Lung (tissue), 12 donors: ENCODE results near the gene CFAP20. TPM values are rescaled to one million over a fixed set of nuclear protein-coding genes. Genes with fewer than 3 reads are reported as not detected.

ENCODE experiments used
- ATAC-seq: fragments of 200-7000 bp; cut with Tn5 transposase; one replicate; pipeline ENCODE4 v1.9.1; 2020; ENCODE audit warnings: moderate number of reproducible peaks; ENCODE audit not compliant: insufficient read depth, low FRiP score
- DNase-seq, 3 donors: peaks; one replicate each; pipeline ENCODE4 v3.0.0-alpha.2; 2013 to 2017
- H3K27ac ChIP-seq, 2 donors: one replicate each; pipeline ENCODE4 v1.5.1; 2013; ENCODE audit warnings: mild to moderate bottlenecking in 2 of 2, moderate library complexity in 2 of 2, control low read depth in 1 of 2, inconsistent platforms in 1 of 2, low read depth in 1 of 2, low read length in 1 of 2
- H3K27me3 ChIP-seq, 3 donors: one replicate each; pipeline ENCODE4 v1.5.1; 2013; ENCODE audit warnings: low read length in 2 of 3; ENCODE audit not compliant: control insufficient read depth in 3 of 3, insufficient read depth in 3 of 3
- H3K36me3 ChIP-seq, 4 donors: one replicate each; pipeline ENCODE4 v1.5.1; 2013; ENCODE audit warnings: low read length in 4 of 4, mild to moderate bottlenecking in 1 of 4, moderate library complexity in 1 of 4; ENCODE audit not compliant: control insufficient read depth in 4 of 4, insufficient read depth in 4 of 4
- H3K4me1 ChIP-seq, 5 donors: one replicate each; pipeline ENCODE4 v1.5.1; 2013; ENCODE audit warnings: low read length in 5 of 5, mild to moderate bottlenecking in 2 of 5, moderate library complexity in 1 of 5; ENCODE audit not compliant: control insufficient read depth in 5 of 5, insufficient read depth in 5 of 5
- H3K4me3 ChIP-seq: one replicate; pipeline ENCODE4 v1.5.1; 2013; ENCODE audit warnings: mild to moderate bottlenecking, control low read depth, moderate library complexity
- H3K9ac ChIP-seq, 2 donors: one replicate each; pipeline ENCODE4 v1.5.1; 2013; ENCODE audit warnings: low read length in 2 of 2, control low read depth in 1 of 2; ENCODE audit not compliant: insufficient read depth in 1 of 2
- H3K9me3 ChIP-seq, 4 donors: one replicate each; pipeline ENCODE4 v1.5.1; 2013; ENCODE audit warnings: low read length in 3 of 4, mild to moderate bottlenecking in 1 of 4, moderate library complexity in 1 of 4; ENCODE audit not compliant: control insufficient read depth in 4 of 4, insufficient read depth in 3 of 4
- CTCF ChIP-seq: IDR thresholded peaks from 2 replicates; pipeline ENCODE4 v1.5.1; 2012; ENCODE audit warnings: mild to moderate bottlenecking; ENCODE audit errors: control extremely low read depth, extremely low read depth
- WGBS, 2 donors: extraction: QIAGEN DNeasy Blood & Tissue Kit; methylation state at CpG; one replicate each; pipeline ENCODE4 v1.1.7; 2013; 5-methylcytosine and 5-hydroxymethylcytosine counted together
- polyA plus RNA-seq, 2 donors: library from polyadenylated mRNA; stranded (reverse); fragments of 200-250 nt; gene quantifications; one replicate each; pipeline ENCODE4 v1.2.1, GENCODE V29; 2013
- total RNA-seq, 2 donors: library from RNA; depleted of rRNA in 1 of 2; stranded (reverse); fragments of >200 nt in 1 of 2; gene quantifications; one replicate each; pipeline ENCODE4 v1.2.1, GENCODE V29; 2014 to 2021
- donor health status: control.
- donor health status: control.
- donor health status: Bipolar disorder and iron deficiency.
- donor health status: healthy.
- donor health status: DM: yes; HTN: yes; CAD: no.

CFAP20 gene
- total and polyA plus RNA-seq, 4 donors = 20.6 to 86.3 (median 34.7) TPM

- H3K9ac ChIP-seq = no peak overlapping the region
- H3K4me1 ChIP-seq = peaks cover 0 to 4% (median 0%) of the 10 kb centered on the region in 5 donors
- H3K36me3 ChIP-seq = no peaks in the 10 kb centered on the region
- no peak for ATAC-seq
- H3K27me3 ChIP-seq = no peaks in the 10 kb centered on the region
- 89 to 91% methylated on average over 19 of the region's 19 CpGs for WGBS, 2 donors
- no peak for TF ChIP-seq CTCF
- peaks cover 0 to 3% (median 0%) of the 10 kb centered on the region in 4 donors for H3K9me3 ChIP-seq
- no peak overlapping the region for H3K4me3 ChIP-seq
- no peak for DNase-seq
- no peak overlapping the region for H3K27ac ChIP-seq
Observed at GRCh38 chr16:58086381-58087208, 42.6 kb downstream of the CFAP20 start.

GRCh38 chr16:58085584-58086251 lies 43.5 kb downstream of the CFAP20 start:
- no peak for TF ChIP-seq CTCF
- Histone ChIP-seq H3K4me1 (peaks cover 0 to 6% (median 0%) of the 10 kb centered on the region in 5 donors), H3K9me3 (peaks cover 0 to 3% (median 0%) of the 10 kb centered on the region in 4 donors), H3K4me3 (no peak overlapping the region), H3K9ac (no peak overlapping the region), H3K27me3 (no peaks in the 10 kb centered on the region), H3K36me3 (no peaks in the 10 kb centered on the region), H3K27ac (no peak overlapping the region)
- no peak for DNase-seq
- WGBS, 2 donors = 86 to 87% methylated on average over 21 of the region's 21 CpGs
- ATAC-seq = no peak

GRCh38 chr16:58085171-58085570 lies 44.0 kb downstream of the CFAP20 start:
- no peaks in the 10 kb centered on the region for H3K36me3 ChIP-seq
- no peak for ATAC-seq
- no peak overlapping the region for H3K27ac ChIP-seq
- WGBS, 2 donors = 96% methylated on average over 11 of the region's 11 CpGs
- peaks cover 0 to 3% (median 0%) of the 10 kb centered on the region in 4 donors for H3K9me3 ChIP-seq
- H3K9ac ChIP-seq = no peak overlapping the region
- no peak for TF ChIP-seq CTCF
- H3K4me3 ChIP-seq = no peak overlapping the region
- H3K4me1 ChIP-seq = peaks cover 0 to 6% (median 0%) of the 10 kb centered on the region in 5 donors
- H3K27me3 ChIP-seq = no peaks in the 10 kb centered on the region
- no peak for DNase-seq
